Effector memory CD4-positive, alpha-beta T cell (primary cell): ENCODE data around the gene EWSR1.
"Not testable (repeated sequence)": the region's sequence is repeated elsewhere in the genome, so short reads cannot be mapped to it uniquely, and the experiment has no call there.

Source experiments
- DNase-seq, 3 donors: peaks; one replicate each; pipeline ENCODE4 v3.0.0-alpha.2; 2020
- H3K27ac ChIP-seq: 2 replicates; pipeline ENCODE4 v1.7.0; 2013; ENCODE audit warnings: mild to moderate bottlenecking, low read length, moderate library complexity; ENCODE audit not compliant: insufficient read depth, poor library complexity, severe bottlenecking
- H3K27me3 ChIP-seq: replicated peaks from 2 replicates; pipeline ENCODE4 v1.7.0; 2013; ENCODE audit warnings: mild to moderate bottlenecking, low read length; ENCODE audit not compliant: insufficient read depth, control insufficient read depth, poor library complexity, severe bottlenecking
- H3K36me3 ChIP-seq: 2 replicates; pipeline ENCODE4 v1.7.0; 2013; ENCODE audit warnings: mild to moderate bottlenecking, low read length, moderate library complexity; ENCODE audit not compliant: control insufficient read depth, insufficient read depth
- H3K4me1 ChIP-seq: 2 replicates; pipeline ENCODE4 v1.7.0; 2013; ENCODE audit warnings: low read length, mild to moderate bottlenecking; ENCODE audit not compliant: control insufficient read depth, insufficient read depth, poor library complexity, severe bottlenecking
- H3K4me3 ChIP-seq: 2 replicates; pipeline ENCODE4 v1.7.0; 2013; ENCODE audit warnings: low read length, low read depth, mild to moderate bottlenecking; ENCODE audit not compliant: insufficient read depth, poor library complexity, severe bottlenecking
- H3K9me3 ChIP-seq: 2 replicates; pipeline ENCODE4 v1.7.0; 2013; ENCODE audit warnings: mild to moderate bottlenecking, low read length, moderate library complexity; ENCODE audit not compliant: control insufficient read depth

EWSR1 gene

GRCh38 chr22:29344137-29344536, 76.1 kb downstream of the EWSR1 start:
- H3K36me3 ChIP-seq: peaks cover 78% of the 10 kb centered on the region
- DNase-seq: no peak
- H3K27ac ChIP-seq: no peak overlapping the region

GRCh38 chr22:29344889-29345288, 76.8 kb downstream of the EWSR1 start:
- not testable (repeated sequence) for DNase-seq, H3K27me3 ChIP-seq, H3K9me3 ChIP-seq, H3K4me3 ChIP-seq, H3K27ac ChIP-seq, H3K4me1 ChIP-seq
- H3K36me3 ChIP-seq: peaks cover 76% of the 10 kb centered on the region

More at GRCh38 chr22:29344137-29344536, 76.1 kb downstream of the EWSR1 start:
- Histone ChIP-seq H3K4me3 (no peak overlapping the region), H3K27me3 (no peaks in the 10 kb centered on the region), H3K4me1 (no peaks in the 10 kb centered on the region), H3K9me3 (no peaks in the 10 kb centered on the region)

GRCh38 chr22:29345932-29346331, 77.9 kb downstream of the EWSR1 start:
- Histone ChIP-seq H3K27me3 (no peaks in the 10 kb centered on the region), H3K36me3 (peaks cover 76% of the 10 kb centered on the region), H3K4me1 (no peaks in the 10 kb centered on the region), H3K9me3 (no peaks in the 10 kb centered on the region), H3K4me3 (no peak overlapping the region), H3K27ac (no peak overlapping the region)
- no peak for DNase-seq

DNA sequence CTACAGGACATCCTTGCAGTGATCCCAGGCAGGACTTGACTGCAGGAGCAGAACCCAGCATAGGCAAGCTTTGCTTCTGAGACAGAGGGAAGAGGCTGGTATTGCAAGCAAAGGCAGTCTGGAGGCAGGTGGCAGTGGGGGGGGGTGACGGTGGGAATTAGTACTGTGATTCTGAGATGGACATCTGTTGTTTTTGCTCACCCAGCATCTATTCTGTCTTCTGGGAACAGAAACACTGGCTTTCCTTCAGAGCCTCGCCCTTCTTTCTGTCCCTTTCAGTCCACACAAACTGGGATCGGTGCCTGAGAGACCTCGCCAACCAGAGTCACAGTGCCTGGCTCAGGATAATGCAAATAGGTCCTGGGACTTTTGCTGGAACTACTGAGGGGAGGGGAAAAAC, 78.6 kb downstream of the EWSR1 start:
- no peak overlapping the region for H3K27ac ChIP-seq
- no peak for DNase-seq
- no peaks in the 10 kb centered on the region for H3K27me3 ChIP-seq
- H3K4me1 ChIP-seq: no peaks in the 10 kb centered on the region
- H3K4me3 ChIP-seq: no peak overlapping the region
- peaks cover 77% of the 10 kb centered on the region for H3K36me3 ChIP-seq
- H3K9me3 ChIP-seq: no peaks in the 10 kb centered on the region

- no peak overlapping the region for H3K27ac ChIP-seq
- DNase-seq: no peak
- no peaks in the 10 kb centered on the region for H3K27me3 ChIP-seq
- H3K36me3 ChIP-seq: peaks cover 78% of the 10 kb centered on the region
- no peaks in the 10 kb centered on the region for H3K9me3 ChIP-seq
- no peaks in the 10 kb centered on the region for H3K4me1 ChIP-seq
- H3K4me3 ChIP-seq: no peak overlapping the region
These were observed 80.0 kb downstream of the EWSR1 start for GRCh38 chr22:29348041-29348440.

GRCh38 chr22:29348956-29349355, 80.9 kb downstream of the EWSR1 start:
- no peak for DNase-seq
- peaks cover 80% of the 10 kb centered on the region for H3K36me3 ChIP-seq
- H3K27ac ChIP-seq: no peak overlapping the region
- H3K4me1 ChIP-seq: no peaks in the 10 kb centered on the region
- no peaks in the 10 kb centered on the region for H3K9me3 ChIP-seq
- H3K27me3 ChIP-seq: no peaks in the 10 kb centered on the region
- H3K4me3 ChIP-seq: no peak overlapping the region
